Body of pancreas (tissue), 4 donors: ENCODE results near the gene MRPL39. TPM values are rescaled to one million over a fixed set of nuclear protein-coding genes. Genes with fewer than 3 reads are reported as not detected.

Experiments used
- ATAC-seq: fragments of 150-250 bp; one replicate; pipeline ENCODE4 v1.9.1; 2016
- DNase-seq, 4 donors: peaks; one replicate each; pipeline ENCODE4 v3.0.0-alpha.2; 2019
- H3K27ac ChIP-seq, 4 donors: fragments of 200-600 bp; sonication (generic); 1 replicate in 3 of 4; 2 replicates in 1 of 4; pipeline versions ENCODE4 v1.5.1 to v1.6.1; 2016 to 2019; ENCODE audit warnings: mild to moderate bottlenecking in 1 of 4, mixed read lengths in 1 of 4, moderate library complexity in 1 of 4
- H3K27me3 ChIP-seq, 2 donors: fragments of 200-600 bp; sonication (generic); one replicate each; pipeline ENCODE4 v1.6.0; 2016; ENCODE audit warnings: mild to moderate bottlenecking in 1 of 2
- H3K36me3 ChIP-seq, 2 donors: fragments of 200-600 bp; sonication (generic); replicated peaks in 1 of 2; 2 replicates each; pipeline ENCODE4 v1.5.1; 2016; ENCODE audit warnings: low read depth in 2 of 2; ENCODE audit not compliant: insufficient read depth in 1 of 2
- H3K4me1 ChIP-seq: fragments of 200-600 bp; sonication (generic); one replicate; pipeline ENCODE4 v1.6.0; 2016
- H3K4me3 ChIP-seq, 2 donors: fragments of 200-600 bp; sonication (generic); 1 replicate in 1 of 2; 2 replicates in 1 of 2; pipeline ENCODE4 v1.5.1; 2016 to 2019
- H3K9me3 ChIP-seq, 3 donors: fragments of 200-600 bp; sonication (generic); 1 replicate in 2 of 3; 2 replicates in 1 of 3; pipeline ENCODE4 v1.5.1; 2016
- POLR2A ChIP-seq, 3 donors: fragments of 450-650 bp; IDR thresholded peaks; one replicate each; pipeline ENCODE4 v1.6.1; 2016; ENCODE audit warnings: antibody characterized with exemption in 3 of 3, mild to moderate bottlenecking in 2 of 3
- WGBS, 2 donors: methylation state at CpG; one replicate each; pipeline ENCODE4 v1.1.5; 2017; 5-methylcytosine and 5-hydroxymethylcytosine counted together
- intact Hi-C: fragments of 100-400 bp; cut with DNase I; formaldehyde crosslinking; loops from one replicate; pipeline ENCODE4 v1.15.1; 2023
- total RNA-seq, 2 donors: library from RNA; depleted of rRNA; stranded (reverse); fragments of >200 nt; gene quantifications; one replicate each; pipeline ENCODE4 v1.1.0, GENCODE V29; 2016
- TF ChIP-seq, protein P1 (sequence below), 7 experiments: fragments of 450-650 bp in 4 of 7; fragments of 200-600 bp in 3 of 7; sonication (generic) in 3 of 7; IDR thresholded peaks; one replicate each; pipeline ENCODE4 v1.5.1; 2016 to 2019; ENCODE audit warnings: antibody characterized with exemption in 7 of 7

Gene MRPL39
- total RNA-seq, 2 donors from 2014 or later: 4.4 to 6.3 TPM

- Histone ChIP-seq H3K27me3 (no peaks in the 10 kb centered on the region), H3K4me3 (no peak overlapping the region), H3K9me3 (no peaks in the 10 kb centered on the region), H3K36me3 (no peaks in the 10 kb centered on the region), H3K4me1 (no peaks in the 10 kb centered on the region), H3K27ac (no peak overlapping the region)
- intact Hi-C loops: no loop called here
- DNase-seq (no peak), ATAC-seq (no peak)
- TF ChIP-seq, protein P1, sequence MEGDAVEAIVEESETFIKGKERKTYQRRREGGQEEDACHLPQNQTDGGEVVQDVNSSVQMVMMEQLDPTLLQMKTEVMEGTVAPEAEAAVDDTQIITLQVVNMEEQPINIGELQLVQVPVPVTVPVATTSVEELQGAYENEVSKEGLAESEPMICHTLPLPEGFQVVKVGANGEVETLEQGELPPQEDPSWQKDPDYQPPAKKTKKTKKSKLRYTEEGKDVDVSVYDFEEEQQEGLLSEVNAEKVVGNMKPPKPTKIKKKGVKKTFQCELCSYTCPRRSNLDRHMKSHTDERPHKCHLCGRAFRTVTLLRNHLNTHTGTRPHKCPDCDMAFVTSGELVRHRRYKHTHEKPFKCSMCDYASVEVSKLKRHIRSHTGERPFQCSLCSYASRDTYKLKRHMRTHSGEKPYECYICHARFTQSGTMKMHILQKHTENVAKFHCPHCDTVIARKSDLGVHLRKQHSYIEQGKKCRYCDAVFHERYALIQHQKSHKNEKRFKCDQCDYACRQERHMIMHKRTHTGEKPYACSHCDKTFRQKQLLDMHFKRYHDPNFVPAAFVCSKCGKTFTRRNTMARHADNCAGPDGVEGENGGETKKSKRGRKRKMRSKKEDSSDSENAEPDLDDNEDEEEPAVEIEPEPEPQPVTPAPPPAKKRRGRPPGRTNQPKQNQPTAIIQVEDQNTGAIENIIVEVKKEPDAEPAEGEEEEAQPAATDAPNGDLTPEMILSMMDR (IDR thresholded peaks at IDR 0.05): no peak
- no peak for TF ChIP-seq POLR2A (IDR thresholded peaks at IDR 0.05)
These were observed 51.8 kb downstream of the MRPL39 start for GRCh38 chr21:25555492-25555891.

DNA sequence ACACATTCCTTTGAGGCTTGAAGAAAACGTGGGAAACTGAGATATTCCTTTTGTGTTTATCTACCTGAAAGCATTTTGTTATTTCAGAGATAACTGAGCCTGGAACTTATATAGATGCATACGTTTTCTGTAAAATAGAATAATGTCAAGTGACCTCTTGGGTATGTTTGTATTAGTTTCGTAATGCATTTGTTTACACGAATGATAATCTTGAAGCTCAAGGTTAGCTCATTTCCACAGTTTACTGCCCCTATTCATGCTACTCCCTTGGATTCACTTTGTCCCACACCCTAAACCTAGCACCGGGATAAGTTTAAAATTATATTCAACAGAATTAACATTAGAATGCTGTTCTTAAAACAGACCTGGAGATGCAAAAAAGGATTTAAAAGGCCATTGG, 54.4 kb downstream of the MRPL39 start:
- H3K4me1 ChIP-seq: no peaks in the 10 kb centered on the region
- intact Hi-C loops: no loop called here
- no peaks in the 10 kb centered on the region for H3K36me3 ChIP-seq
- no peak for TF ChIP-seq POLR2A (IDR thresholded peaks at IDR 0.05)
- TF ChIP-seq, protein P1 (IDR thresholded peaks at IDR 0.05): no peak
- ATAC-seq: no peak
- no peak for DNase-seq
- no peaks in the 10 kb centered on the region for H3K9me3 ChIP-seq
- H3K4me3 ChIP-seq: no peak overlapping the region
- H3K27ac ChIP-seq: no peak overlapping the region
- 33 to 42% methylated on average over 5 of the region's 5 CpGs for WGBS, 2 donors
- no peaks in the 10 kb centered on the region for H3K27me3 ChIP-seq

DNA sequence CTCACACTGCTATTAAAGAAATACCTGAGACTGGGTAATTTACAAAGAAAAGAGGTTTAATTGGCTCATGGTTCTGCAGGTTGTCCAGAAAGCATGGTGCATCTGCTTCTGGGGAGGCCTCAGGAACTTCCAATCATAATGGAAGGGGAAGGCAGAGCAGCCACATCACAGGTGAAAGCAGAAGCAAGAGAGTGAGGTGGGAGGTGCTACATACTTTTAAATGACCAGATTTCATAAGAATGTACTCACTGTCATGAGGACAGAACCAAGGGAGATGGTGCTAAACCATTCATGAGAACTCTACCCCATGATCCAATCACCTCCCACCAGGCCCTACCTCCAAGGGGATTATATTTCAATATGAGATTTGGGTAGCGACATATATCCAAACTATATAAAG, 55.7 kb downstream of the MRPL39 start:
- TF ChIP-seq, protein P1 (IDR thresholded peaks at IDR 0.05): no peak
- TF ChIP-seq POLR2A (IDR thresholded peaks at IDR 0.05): no peak
- ATAC-seq (no peak), DNase-seq (no peak)
- 96 to 100% methylated on average over 1 of the region's 1 CpG for WGBS, 2 donors
- intact Hi-C loops: no loop called here
- H3K4me1 ChIP-seq: no peaks in the 10 kb centered on the region
- no peak overlapping the region for H3K4me3 ChIP-seq
- H3K9me3 ChIP-seq: no peaks in the 10 kb centered on the region
- H3K36me3 ChIP-seq: no peaks in the 10 kb centered on the region
- no peak overlapping the region for H3K27ac ChIP-seq
- no peaks in the 10 kb centered on the region for H3K27me3 ChIP-seq

GRCh38 chr21:25550352-25551120, 56.7 kb downstream of the MRPL39 start:
- intact Hi-C loops: no loop called here
- TF ChIP-seq, protein P1 (IDR thresholded peaks at IDR 0.05): no peak
- no peak for TF ChIP-seq POLR2A (IDR thresholded peaks at IDR 0.05)
- no peaks in the 10 kb centered on the region for H3K27me3 ChIP-seq
- H3K4me3 ChIP-seq: no peak overlapping the region
- no peak overlapping the region for H3K27ac ChIP-seq
- no peak for DNase-seq
- H3K4me1 ChIP-seq: no peaks in the 10 kb centered on the region
- H3K36me3 ChIP-seq: no peaks in the 10 kb centered on the region
- no peak for ATAC-seq
- 90 to 91% methylated on average over 11 of the region's 11 CpGs for WGBS, 2 donors
- no peaks in the 10 kb centered on the region for H3K9me3 ChIP-seq

DNA sequence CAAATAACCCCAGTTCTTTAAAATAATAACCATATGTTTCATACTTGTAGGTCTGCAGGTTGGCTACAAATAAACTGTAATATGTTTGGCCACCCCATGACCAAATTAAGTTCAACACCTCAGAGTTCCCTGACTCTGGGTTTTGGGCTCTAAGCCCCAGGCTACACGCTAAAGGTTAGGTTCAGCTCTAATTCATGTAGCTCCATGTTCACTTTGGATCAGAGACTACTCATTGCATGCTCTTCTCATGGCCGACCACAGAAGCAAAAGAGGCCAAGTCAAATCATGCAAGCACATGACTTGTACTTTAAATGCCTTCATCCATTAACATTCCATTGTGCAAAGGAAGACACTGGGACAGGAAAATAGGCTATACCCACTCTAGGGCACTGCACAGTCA, 66.2 kb downstream of the MRPL39 start:
- no peaks in the 10 kb centered on the region for H3K27me3 ChIP-seq
- WGBS, 2 donors: 70 to 76% methylated on average over 2 of the region's 2 CpGs
- H3K9me3 ChIP-seq: no peaks in the 10 kb centered on the region
- H3K27ac ChIP-seq: no peak overlapping the region
- TF ChIP-seq, protein P1 (IDR thresholded peaks at IDR 0.05): no peak
- TF ChIP-seq POLR2A (IDR thresholded peaks at IDR 0.05): no peak
- no peaks in the 10 kb centered on the region for H3K4me1 ChIP-seq
- intact Hi-C loops: no loop called here
- ATAC-seq (no peak), DNase-seq (no peak)
- H3K36me3 ChIP-seq: no peaks in the 10 kb centered on the region
- no peak overlapping the region for H3K4me3 ChIP-seq
